ENCODE data around the gene CETP.

Gene CETP

GRCh38 chr16:57009643-57010170, 48.0 kb downstream of the CETP start:
- TF ChIP-seq CTCF (IDR thresholded peaks at IDR 0.05; ENCODE audit: borderline replicate concordance, control extremely low read depth, extremely low read depth, insufficient read depth, missing control alignments) = no peak
- in situ Hi-C loops (cut with MboI; ENCODE audit: low sequenced_read_pairs, unreplicated experiment) = no loop called here
- no peak for DNase-seq (ENCODE audit: low spot score)

DNA sequence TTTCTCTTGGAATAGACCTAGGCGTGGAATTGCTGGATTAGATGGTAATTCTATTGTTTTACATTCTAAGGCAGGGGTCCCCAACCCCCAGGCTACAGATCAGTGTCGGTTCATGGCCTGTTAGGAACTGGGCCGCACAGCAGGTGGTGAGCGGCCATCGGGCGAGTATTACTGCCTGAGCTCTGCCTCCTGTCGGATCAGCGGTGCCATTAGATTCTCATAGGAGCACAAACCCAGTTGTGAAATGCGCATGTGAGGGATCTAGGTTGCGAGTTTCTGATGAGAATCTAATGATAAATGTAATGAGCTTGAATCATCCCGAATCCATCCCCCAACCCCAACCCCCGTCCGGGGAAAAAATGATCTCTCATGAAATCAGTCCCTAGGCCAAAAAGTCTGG, 50.6 kb downstream of the CETP start:
- no peak for DNase-seq (ENCODE audit: low spot score)
- in situ Hi-C loops (cut with MboI; ENCODE audit: low sequenced_read_pairs, unreplicated experiment) = no loop called here
- no peak for TF ChIP-seq CTCF (IDR thresholded peaks at IDR 0.05; ENCODE audit: borderline replicate concordance, control extremely low read depth, extremely low read depth, insufficient read depth, missing control alignments)

DNA sequence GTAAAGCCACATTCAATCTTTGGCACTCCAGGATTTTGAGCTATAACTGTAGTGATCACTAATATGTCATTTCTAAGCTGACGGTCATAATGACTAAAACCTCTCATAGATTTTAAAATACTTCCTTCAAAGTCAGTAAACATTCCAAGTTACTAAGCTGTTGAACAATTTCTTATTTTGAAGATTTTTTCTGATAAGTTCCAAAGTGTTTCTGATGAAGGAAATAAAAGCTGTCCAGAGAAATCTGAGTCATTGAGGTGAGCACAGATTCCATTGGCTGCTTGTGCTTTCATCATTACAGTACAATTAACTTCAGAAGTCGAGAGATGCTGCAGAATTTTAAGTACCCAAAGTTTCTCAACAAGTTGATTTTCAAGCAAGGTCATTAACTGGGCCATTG, 51.5 kb downstream of the CETP start:
- in situ Hi-C loops (cut with MboI; ENCODE audit: low sequenced_read_pairs, unreplicated experiment) = no loop called here
- no peak for TF ChIP-seq CTCF (IDR thresholded peaks at IDR 0.05; ENCODE audit: borderline replicate concordance, control extremely low read depth, extremely low read depth, insufficient read depth, missing control alignments)
- no peak for DNase-seq (ENCODE audit: low spot score)

GRCh38 chr16:57013902-57014301, 52.2 kb downstream of the CETP start:
- DNase-seq (ENCODE audit: low spot score) = no peak
- no peak for TF ChIP-seq CTCF (IDR thresholded peaks at IDR 0.05; ENCODE audit: borderline replicate concordance, control extremely low read depth, extremely low read depth, insufficient read depth, missing control alignments)
- in situ Hi-C loops (cut with MboI; ENCODE audit: low sequenced_read_pairs, unreplicated experiment) = no loop called here

- no peak for TF ChIP-seq CTCF (IDR thresholded peaks at IDR 0.05; ENCODE audit: borderline replicate concordance, control extremely low read depth, extremely low read depth, insufficient read depth, missing control alignments)
- in situ Hi-C loops (cut with MboI; ENCODE audit: low sequenced_read_pairs, unreplicated experiment) = no loop called here
- no peak for DNase-seq (ENCODE audit: low spot score)
Measured at GRCh38 chr16:57016301-57016700, 54.6 kb downstream of the CETP start.

GRCh38 chr16:57016831-57017230, 55.1 kb downstream of the CETP start:
- in situ Hi-C loops (cut with MboI; ENCODE audit: low sequenced_read_pairs, unreplicated experiment) = no loop called here
- DNase-seq (ENCODE audit: low spot score) = no peak
- TF ChIP-seq CTCF (IDR thresholded peaks at IDR 0.05; ENCODE audit: borderline replicate concordance, control extremely low read depth, extremely low read depth, insufficient read depth, missing control alignments) = no peak

GRCh38 chr16:57017251-57017650, 55.5 kb downstream of the CETP start:
- DNase-seq (ENCODE audit: low spot score) = no peak
- no peak for TF ChIP-seq CTCF (IDR thresholded peaks at IDR 0.05; ENCODE audit: borderline replicate concordance, control extremely low read depth, extremely low read depth, insufficient read depth, missing control alignments)
- in situ Hi-C loops (cut with MboI; ENCODE audit: low sequenced_read_pairs, unreplicated experiment) = no loop called here
